H1 (cell line): Measurements from ENCODE around the gene CHST2. TPM values are rescaled to one million over a fixed set of nuclear protein-coding genes. Genes with fewer than 3 reads are reported as not detected.

Experiments
- CTCF ChIA-PET: fragments of 300-600 bp; sonication (Branson Sonifier 250); formaldehyde crosslinking; loops from one replicate; lab custom pipeline; 2021; ENCODE audit not compliant: partially characterized antibody; lab: Charles Lee
- POLR2A ChIA-PET: fragments of 300-600 bp; sonication (Branson Sonifier 250); formaldehyde crosslinking; loops from one replicate; lab custom pipeline; 2021; ENCODE audit warnings: inconsistent platforms; ENCODE audit not compliant: partially characterized antibody; lab: Charles Lee
- DNase-seq, 2 experiments: peaks; one replicate each; pipeline versions ENCODE4 v3.0.0 to v3.0.0-alpha.2; 2010 to 2022; ENCODE audit warnings: low spot score in 2 of 2, low read depth in 1 of 2, mixed read lengths in 1 of 2
- FAIRE-seq: peaks from 2 replicates; lab custom pipeline; 2011; peaks lifted over from hg19 to GRCh38; lab: Jason Lieb, UNC
- H2AFZ ChIP-seq: 2 replicates; pipeline ENCODE4 v1.8.1; 2012; ENCODE audit warnings: low read length, inconsistent platforms
- H2AK5ac ChIP-seq: 2 replicates; pipeline ENCODE4 v1.6.1; 2013; ENCODE audit warnings: low read depth, low read length
- H2BK120ac ChIP-seq: replicated peaks from 2 replicates; pipeline ENCODE3; 2013; ENCODE audit warnings: low read depth, low read length, inconsistent platforms
- H2BK12ac ChIP-seq: 2 replicates; pipeline ENCODE4 v1.6.1; 2013; ENCODE audit warnings: low read depth, low read length
- H2BK15ac ChIP-seq: 2 replicates; pipeline ENCODE4 v1.6.1; 2013; ENCODE audit warnings: low read length
- H2BK20ac ChIP-seq: 2 replicates; pipeline ENCODE4 v1.6.1; 2013; ENCODE audit warnings: low read length
- H2BK5ac ChIP-seq: 2 replicates; pipeline ENCODE4 v1.6.1; 2013; ENCODE audit warnings: low read depth, low read length
- H3K14ac ChIP-seq: 2 replicates; pipeline ENCODE4 v1.6.1; 2013; ENCODE audit warnings: inconsistent platforms; ENCODE audit not compliant: insufficient read length
- H3K18ac ChIP-seq: 2 replicates; pipeline ENCODE4 v1.6.1; 2013; ENCODE audit warnings: low read length; ENCODE audit errors: extremely low read depth
- H3K23ac ChIP-seq: 2 replicates; pipeline ENCODE4 v1.6.1; 2013; ENCODE audit warnings: inconsistent platforms; ENCODE audit not compliant: insufficient read length
- H3K23me2 ChIP-seq: 2 replicates; pipeline ENCODE4 v1.6.1; 2013; ENCODE audit warnings: low read depth, low read length
- H3K27ac ChIP-seq: 2 replicates; pipeline ENCODE4 v1.6.1; 2011; ENCODE audit warnings: low read depth, low read length, inconsistent platforms
- H3K27me3 ChIP-seq, 4 experiments: replicated peaks in 1 of 4; 1 replicate in 1 of 4; 2 replicates in 3 of 4; pipeline versions ENCODE4 v1.6.1 to v1.8.1; 2011 to 2013; ENCODE audit warnings: low read length in 3 of 4, mild to moderate bottlenecking in 3 of 4, inconsistent platforms in 2 of 4, mixed read lengths in 2 of 4, moderate library complexity in 1 of 4; ENCODE audit not compliant: control insufficient read depth in 3 of 4, insufficient read depth in 3 of 4; ENCODE audit errors: extremely low read depth in 1 of 4
- H3K36me3 ChIP-seq, 4 experiments: 2 replicates each; pipeline versions ENCODE4 v1.6.1 to v1.8.1; 2011 to 2013; ENCODE audit warnings: mild to moderate bottlenecking in 4 of 4, low read length in 3 of 4, moderate library complexity in 2 of 4, control low read depth in 1 of 4, inconsistent platforms in 1 of 4; ENCODE audit not compliant: insufficient read depth in 4 of 4, control insufficient read depth in 2 of 4
- H3K4ac ChIP-seq: replicated peaks from 2 replicates; pipeline ENCODE3; 2013; ENCODE audit warnings: low read length, low read depth, mixed read lengths, inconsistent platforms; ENCODE audit not compliant: insufficient read length
- H3K4me1 ChIP-seq, 4 experiments: replicated peaks in 1 of 4; 1 replicate in 1 of 4; 2 replicates in 3 of 4; pipeline versions ENCODE4 v1.6.1 to v1.8.1; 2011 to 2013; ENCODE audit warnings: low read length in 3 of 4, inconsistent platforms in 2 of 4, mixed read lengths in 1 of 4; ENCODE audit not compliant: insufficient read depth in 4 of 4, control insufficient read depth in 3 of 4
- H3K4me2 ChIP-seq, 2 experiments: 2 replicates each; pipeline versions ENCODE4 v1.6.1 to v1.8.1; 2011 to 2013; ENCODE audit warnings: low read depth in 2 of 2, low read length in 2 of 2, control low read depth in 1 of 2, inconsistent platforms in 1 of 2, mild to moderate bottlenecking in 1 of 2; ENCODE audit not compliant: insufficient read depth in 1 of 2
- H3K4me3 ChIP-seq, 4 experiments: fragments of 200-600, 300-600 bp in 1 of 4; sonication (generic), shearing (Covaris generic), sonication (Bioruptor Twin) in 1 of 4; 2 replicates each; pipeline versions ENCODE4 v1.5.1 to v1.8.1; 2011 to 2016; ENCODE audit warnings: low read length in 4 of 4, low read depth in 3 of 4, control low read depth in 2 of 4, inconsistent platforms in 2 of 4, mild to moderate bottlenecking in 2 of 4, mixed read lengths in 1 of 4, moderate library complexity in 1 of 4; ENCODE audit not compliant: insufficient read depth in 2 of 4; ENCODE audit errors: extremely low read depth in 1 of 4
- H3K56ac ChIP-seq: replicated peaks from 2 replicates; pipeline ENCODE3; 2013; ENCODE audit warnings: low read depth, mild to moderate bottlenecking, mixed read lengths, low read length, inconsistent platforms; ENCODE audit not compliant: insufficient read length
- H3K79me1 ChIP-seq: 2 replicates; pipeline ENCODE4 v1.6.1; 2013; ENCODE audit warnings: low read depth, low read length, control low read depth
- H3K79me2 ChIP-seq, 2 experiments: 2 replicates each; pipeline versions ENCODE4 v1.6.1 to v1.8.1; 2012 to 2013; ENCODE audit warnings: low read length in 2 of 2, mild to moderate bottlenecking in 2 of 2, inconsistent platforms in 1 of 2; ENCODE audit not compliant: insufficient read depth in 2 of 2, control insufficient read depth in 1 of 2
- H3K9ac ChIP-seq, 4 experiments: replicated peaks in 1 of 4; 1 replicate in 1 of 4; 2 replicates in 3 of 4; pipeline versions ENCODE4 v1.6.1 to v1.8.1; 2011 to 2013; ENCODE audit warnings: low read depth in 3 of 4, low read length in 3 of 4, control low read depth in 2 of 4, mild to moderate bottlenecking in 2 of 4, moderate library complexity in 2 of 4, inconsistent platforms in 1 of 4; ENCODE audit errors: extremely low read depth in 1 of 4
- H3K9me3 ChIP-seq, 2 experiments: 2 replicates each; pipeline versions ENCODE4 v1.6.1 to v1.8.1; 2012 to 2013; ENCODE audit warnings: mild to moderate bottlenecking in 2 of 2, moderate library complexity in 2 of 2, control low read depth in 1 of 2, inconsistent platforms in 1 of 2, low read depth in 1 of 2, low read length in 1 of 2, mixed read lengths in 1 of 2; ENCODE audit not compliant: insufficient read depth in 2 of 2
- H4K20me1 ChIP-seq, 2 experiments: replicated peaks in 1 of 2; 2 replicates each; pipeline versions ENCODE3 to v1.8.1; 2011 to 2013; ENCODE audit warnings: inconsistent platforms in 2 of 2, low read length in 2 of 2, mild to moderate bottlenecking in 1 of 2; ENCODE audit not compliant: insufficient read depth in 2 of 2, control insufficient read depth in 1 of 2
- H4K5ac ChIP-seq: 2 replicates; pipeline ENCODE4 v1.6.1; 2013; ENCODE audit warnings: low read length, low read depth, mixed read lengths, inconsistent platforms; ENCODE audit not compliant: insufficient read length
- H4K8ac ChIP-seq: 2 replicates; pipeline ENCODE4 v1.8.0; 2013; ENCODE audit warnings: mild to moderate bottlenecking, moderate library complexity, low read length, inconsistent platforms; ENCODE audit not compliant: insufficient read depth; ENCODE audit errors: extremely low read depth
- H4K91ac ChIP-seq: replicated peaks from 2 replicates; pipeline ENCODE3; 2013; ENCODE audit warnings: low read length, mixed read lengths, inconsistent platforms; ENCODE audit not compliant: insufficient read length
- CEBPB ChIP-seq: IDR thresholded peaks from 2 replicates; pipeline ENCODE4 v1.6.1; 2012; ENCODE audit warnings: low read depth, low read length
- CHD2 ChIP-seq: IDR thresholded peaks from 2 replicates; pipeline ENCODE4 v1.6.1; 2012; ENCODE audit warnings: low read length, improper control_type of control experiment
- WGBS, 2 experiments: shearing (Covaris generic) in 1 of 2; methylation state at CpG; one replicate each; pipeline versions ENCODE4 v1.1.6 to v1.1.7; 2013 to 2015; ENCODE audit warnings: low lambda C conversion rate in 2 of 2, mixed read lengths in 2 of 2, inconsistent platforms in 1 of 2, low coverage in 1 of 2, missing lambda C conversion rate in 1 of 2; ENCODE audit not compliant: insufficient replicate concordance in 2 of 2, insufficient coverage in 1 of 2, insufficient read length in 1 of 2; ENCODE audit errors: extremely low coverage in 1 of 2, missing lambda C conversion rate in 1 of 2; 5-methylcytosine and 5-hydroxymethylcytosine counted together
- polyA plus RNA-seq, 7 experiments: library from polyadenylated mRNA; depleted of rRNA in 3 of 7; stranded (reverse) in 5 of 7; unstranded in 2 of 7; fragments of >200 nt in 5 of 7; fragments of 200-250 nt in 2 of 7; gene quantifications; 1 replicate in 5 of 7; 2 replicates in 1 of 7; 4 replicates in 1 of 7; pipeline versions ENCODE4 v1.2.1 to v1.2.3, GENCODE V29; 2011 to 2013; ENCODE audit warnings: missing spikeins in 2 of 7, mixed read lengths in 2 of 7
- total RNA-seq: library from RNA; stranded (reverse); fragmentation: NEBNext Ultra II Directional; extraction: Animal tissue kit (Norgen Biotek cat#: 25700); gene quantifications from 2 replicates; pipeline ENCODE4 v1.2.1, GENCODE V29; 2021

Gene CHST2
- total and polyA plus RNA-seq, 2 of the 8 experiments (the other 6 are each of a cell fraction or from before 2014, with no cell fraction given) = 3.2 to 15.1 TPM

GRCh38 chr3:143158014-143158988, 38.7 kb downstream of the CHST2 start:
- ChIA-PET POLR2A (no interaction called here), CTCF (no interaction called here)
- DNase-seq (no peak), FAIRE-seq (no peak)
- no peak overlapping the region for H4K91ac ChIP-seq
- H2BK15ac ChIP-seq = no peak overlapping the region
- H4K20me1 ChIP-seq = no peaks in the 10 kb centered on the region
- no peak overlapping the region for H2BK120ac ChIP-seq
- no peak overlapping the region for H2AK5ac ChIP-seq
- H3K18ac ChIP-seq = no peak overlapping the region
- H3K23ac ChIP-seq = no peak overlapping the region
- H3K27ac ChIP-seq = no peak overlapping the region
- H3K9ac ChIP-seq = no peak overlapping the region
- H3K4ac ChIP-seq = no peak overlapping the region
- H3K4me1 ChIP-seq = no peaks in the 10 kb centered on the region
- no peak for TF ChIP-seq CEBPB
- no peak for TF ChIP-seq CHD2
- H3K79me2 ChIP-seq = no peaks in the 10 kb centered on the region
- H3K27me3 ChIP-seq = no peaks in the 10 kb centered on the region; a peak in 1 of 7 replicates
- H2BK5ac ChIP-seq = no peak overlapping the region
- H3K79me1 ChIP-seq = no peaks in the 10 kb centered on the region
- no peak overlapping the region for H2BK12ac ChIP-seq
- 93% methylated on average over 2 of the region's 2 CpGs; no CpG with 5 or more reads in 1 of the 2 experiments for WGBS, 2 experiments
- no peaks in the 10 kb centered on the region for H3K23me2 ChIP-seq
- no peak overlapping the region for H3K14ac ChIP-seq
- H3K36me3 ChIP-seq = no peaks in the 10 kb centered on the region
- no peak overlapping the region for H3K56ac ChIP-seq
- H2AFZ ChIP-seq = no peak overlapping the region
- H4K5ac ChIP-seq = no peak overlapping the region
- H2BK20ac ChIP-seq = no peak overlapping the region
- no peak overlapping the region for H3K4me3 ChIP-seq
- no peak overlapping the region for H3K4me2 ChIP-seq
- H4K8ac ChIP-seq = no peak overlapping the region
- H3K9me3 ChIP-seq = no peaks in the 10 kb centered on the region
